Right atrium auricular region (tissue), 2 donors: ENCODE measurements around the gene ELP1. TPM values are rescaled to one million over a fixed set of nuclear protein-coding genes. Genes with fewer than 3 reads are reported as not detected.

ENCODE experiments used
- DNase-seq: peaks from one replicate; pipeline ENCODE4 v3.0.0-alpha.2; 2019; ENCODE audit warnings: low spot score
- H3K27ac ChIP-seq, 2 donors: fragments of 200-600 bp; sonication (generic); 1 replicate in 1 of 2; 2 replicates in 1 of 2; pipeline ENCODE4 v1.5.1; 2016 to 2019
- H3K27me3 ChIP-seq, 2 donors: fragments of 200-600 bp; sonication (generic); one replicate each; pipeline versions ENCODE4 v1.5.1 to v1.6.0; 2017 to 2019
- H3K36me3 ChIP-seq: fragments of 200-600 bp; sonication (generic); one replicate; pipeline ENCODE4 v1.5.1; 2016
- H3K4me1 ChIP-seq, 2 donors: fragments of 200-600 bp; sonication (generic); one replicate each; pipeline versions ENCODE4 v1.5.1 to v1.6.0; 2017 to 2019
- H3K4me3 ChIP-seq, 2 donors: fragments of 200-600 bp; sonication (generic); 1 replicate in 1 of 2; 2 replicates in 1 of 2; pipeline ENCODE4 v1.5.1; 2017 to 2019; ENCODE audit warnings: mild to moderate bottlenecking in 1 of 2, moderate library complexity in 1 of 2
- H3K9me3 ChIP-seq, 2 donors: fragments of 200-600 bp; sonication (generic); one replicate each; pipeline ENCODE4 v1.5.1; 2019
- total RNA-seq, 2 donors: library from RNA; depleted of rRNA; stranded (reverse); fragments of >200 nt; gene quantifications; one replicate each; pipeline ENCODE4 v1.1.0, GENCODE V29; 2016
- TF ChIP-seq, protein P1 (sequence below), 2 donors: fragments of 200-600 bp; sonication (generic); IDR thresholded peaks; one replicate each; pipeline ENCODE4 v1.5.1; 2019; ENCODE audit warnings: antibody characterized with exemption in 2 of 2

ELP1 gene
- total RNA-seq, 2 donors from 2014 or later, result 14.7 to 22.1 TPM

DNA sequence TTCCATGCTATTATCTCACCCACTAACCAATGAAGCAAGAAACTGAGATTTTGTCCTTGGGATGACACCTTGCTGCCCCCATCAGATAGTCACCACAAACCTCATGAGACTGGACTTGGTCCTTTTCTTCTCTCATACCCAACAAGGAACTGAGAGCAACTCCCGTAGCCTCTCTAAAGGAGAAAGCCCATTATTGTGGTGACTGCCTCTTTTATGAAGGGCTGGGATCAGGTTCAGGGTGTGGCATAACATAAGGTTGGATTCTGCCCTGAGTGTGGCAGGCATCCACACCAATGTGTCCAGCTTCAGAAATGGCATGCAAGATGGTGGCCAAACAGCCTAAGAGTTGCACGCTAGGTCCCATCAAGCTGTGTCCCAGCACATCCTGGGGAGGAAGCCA lies 73.2 kb downstream of the ELP1 start:
- no peak for DNase-seq
- Histone ChIP-seq H3K4me1 (peaks cover 0 to 1% of the 10 kb centered on the region in 2 donors), H3K4me3 (no peak overlapping the region), H3K36me3 (no peaks in the 10 kb centered on the region), H3K9me3 (no peaks in the 10 kb centered on the region), H3K27me3 (no peaks in the 10 kb centered on the region), H3K27ac (no peak overlapping the region)
- TF ChIP-seq, protein P1, sequence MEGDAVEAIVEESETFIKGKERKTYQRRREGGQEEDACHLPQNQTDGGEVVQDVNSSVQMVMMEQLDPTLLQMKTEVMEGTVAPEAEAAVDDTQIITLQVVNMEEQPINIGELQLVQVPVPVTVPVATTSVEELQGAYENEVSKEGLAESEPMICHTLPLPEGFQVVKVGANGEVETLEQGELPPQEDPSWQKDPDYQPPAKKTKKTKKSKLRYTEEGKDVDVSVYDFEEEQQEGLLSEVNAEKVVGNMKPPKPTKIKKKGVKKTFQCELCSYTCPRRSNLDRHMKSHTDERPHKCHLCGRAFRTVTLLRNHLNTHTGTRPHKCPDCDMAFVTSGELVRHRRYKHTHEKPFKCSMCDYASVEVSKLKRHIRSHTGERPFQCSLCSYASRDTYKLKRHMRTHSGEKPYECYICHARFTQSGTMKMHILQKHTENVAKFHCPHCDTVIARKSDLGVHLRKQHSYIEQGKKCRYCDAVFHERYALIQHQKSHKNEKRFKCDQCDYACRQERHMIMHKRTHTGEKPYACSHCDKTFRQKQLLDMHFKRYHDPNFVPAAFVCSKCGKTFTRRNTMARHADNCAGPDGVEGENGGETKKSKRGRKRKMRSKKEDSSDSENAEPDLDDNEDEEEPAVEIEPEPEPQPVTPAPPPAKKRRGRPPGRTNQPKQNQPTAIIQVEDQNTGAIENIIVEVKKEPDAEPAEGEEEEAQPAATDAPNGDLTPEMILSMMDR (IDR thresholded peaks at IDR 0.05), result no peak

DNA sequence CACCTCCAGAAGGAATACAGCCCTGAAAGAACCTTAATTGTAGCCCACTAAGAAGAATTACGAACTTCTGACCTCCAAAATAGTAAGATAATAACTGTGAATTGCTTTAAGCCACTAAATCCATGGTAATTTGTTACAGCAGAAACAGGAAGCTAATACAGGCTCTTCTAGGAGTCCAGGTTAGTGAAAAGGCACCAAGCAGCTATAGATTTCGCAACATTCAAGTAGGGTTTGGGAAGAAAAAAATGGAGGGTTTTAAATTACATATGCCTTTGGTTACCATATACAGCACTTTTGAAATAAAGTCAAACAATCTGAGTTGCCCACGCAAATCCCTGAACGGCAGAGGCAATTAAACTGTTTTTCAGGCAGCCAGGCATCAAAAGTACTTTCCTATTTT lies 73.6 kb downstream of the ELP1 start:
- H3K36me3 ChIP-seq, result no peaks in the 10 kb centered on the region
- no peaks in the 10 kb centered on the region for H3K4me1 ChIP-seq
- no peak overlapping the region for H3K4me3 ChIP-seq
- no peaks in the 10 kb centered on the region for H3K9me3 ChIP-seq
- H3K27ac ChIP-seq, result no peak overlapping the region
- H3K27me3 ChIP-seq, result no peaks in the 10 kb centered on the region
- TF ChIP-seq, protein P1 (IDR thresholded peaks at IDR 0.05), result no peak
- DNase-seq, result no peak

DNA sequence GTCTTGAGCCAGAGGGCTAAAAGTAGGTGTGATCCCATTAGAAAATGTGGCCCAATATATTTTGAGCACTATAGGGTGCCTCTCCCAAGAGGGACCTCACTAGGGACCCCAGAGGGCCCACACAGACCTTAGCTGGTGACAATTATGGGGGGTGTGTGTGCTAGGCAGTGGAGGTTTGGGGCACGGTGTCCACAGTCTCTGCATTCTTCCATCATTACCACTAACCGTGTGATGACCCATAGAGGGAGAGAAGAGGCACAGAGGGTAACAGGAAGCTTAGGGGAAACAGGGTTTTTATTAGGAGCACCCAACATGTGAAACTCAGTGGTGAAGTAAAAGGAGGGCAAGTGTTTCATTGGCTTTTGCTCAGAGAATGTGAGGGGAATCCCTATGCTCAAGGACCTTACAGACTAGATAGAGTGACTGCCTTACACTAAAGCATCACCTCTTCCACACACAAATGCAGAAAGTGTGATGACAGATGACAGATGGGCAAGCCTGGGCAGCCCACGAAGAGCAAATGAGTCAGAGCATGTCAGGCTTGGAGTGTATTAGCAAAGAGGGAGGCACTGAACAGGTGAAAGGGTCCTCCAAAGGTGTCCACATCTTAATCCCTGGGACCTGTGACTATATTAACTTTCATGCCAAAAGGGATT lies 74.3 kb downstream of the ELP1 start:
- H3K36me3 ChIP-seq, result no peaks in the 10 kb centered on the region
- H3K4me3 ChIP-seq, result no peak overlapping the region
- H3K27ac ChIP-seq, result no peak overlapping the region
- H3K9me3 ChIP-seq, result no peaks in the 10 kb centered on the region
- H3K4me1 ChIP-seq, result no peaks in the 10 kb centered on the region
- no peak for DNase-seq
- TF ChIP-seq, protein P1 (IDR thresholded peaks at IDR 0.05), result no peak
- H3K27me3 ChIP-seq, result no peaks in the 10 kb centered on the region

DNA sequence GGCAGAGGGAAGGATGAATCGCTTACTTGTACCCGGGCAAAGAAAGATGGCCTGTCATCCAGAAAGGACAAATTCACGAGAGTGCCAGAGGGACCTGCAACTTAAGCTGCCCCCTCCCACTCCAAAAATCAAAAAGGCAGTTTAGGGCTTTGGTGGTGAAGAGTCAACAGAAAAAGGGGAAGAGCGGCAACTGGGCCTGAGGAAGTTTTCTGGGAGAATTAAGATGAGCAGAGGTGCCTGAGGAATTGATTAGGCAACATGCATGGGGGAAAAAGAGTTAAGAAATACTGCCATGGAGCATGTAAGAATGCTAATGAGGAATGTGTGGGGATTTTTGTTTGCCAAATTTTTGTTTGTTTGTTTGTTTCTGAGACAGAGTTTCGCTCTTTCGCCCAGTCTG lies 76.4 kb downstream of the ELP1 start:
- H3K36me3 ChIP-seq, result no peaks in the 10 kb centered on the region
- TF ChIP-seq, protein P1 (IDR thresholded peaks at IDR 0.05), result no peak

DNA sequence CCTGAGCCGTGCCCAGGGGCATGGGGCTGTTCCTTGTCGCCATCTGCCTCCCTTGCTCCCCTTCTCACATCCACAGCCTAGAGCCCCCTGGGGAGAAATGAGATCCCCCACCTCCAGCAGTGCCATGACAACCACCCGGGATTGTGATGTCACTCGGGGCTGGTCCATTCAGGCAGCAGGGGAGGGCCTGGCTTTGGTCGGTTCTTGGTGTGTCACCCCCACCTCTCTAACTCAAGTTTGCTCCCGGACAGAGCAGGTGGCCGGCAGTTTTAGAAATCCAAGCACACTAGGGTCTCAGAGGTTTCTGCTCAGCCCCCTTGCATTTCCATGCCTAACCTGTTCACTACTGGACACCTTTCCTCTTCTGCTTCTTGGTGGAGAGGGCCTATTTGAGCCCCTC lies 78.0 kb downstream of the ELP1 start, which contains the start of gene ACTL7B:
TSS of gene ACTL7B (minus strand) at position 99 of the 400 bp plus-strand sequence. CDS start at position 43, 56 bp downstream.
- no peak within 1 kb of the TSS for H3K4me3 ChIP-seq
- H3K4me1 ChIP-seq, result no peaks in the 10 kb centered on the region
- H3K27ac ChIP-seq, result no peak within 1 kb of the TSS
- TF ChIP-seq, protein P1 (IDR thresholded peaks at IDR 0.05), result no peak
- H3K36me3 ChIP-seq, result no peaks in the 10 kb centered on the region
- DNase-seq, result no peak
- no peaks in the 10 kb centered on the region for H3K9me3 ChIP-seq
- no peaks in the 10 kb centered on the region for H3K27me3 ChIP-seq

More for the DNA sequence above, 76.4 kb downstream of the ELP1 start:
- no peaks in the 10 kb centered on the region for H3K9me3 ChIP-seq
- H3K27me3 ChIP-seq, result no peaks in the 10 kb centered on the region
- H3K4me3 ChIP-seq, result no peak overlapping the region
- no peak overlapping the region for H3K27ac ChIP-seq
- no peaks in the 10 kb centered on the region for H3K4me1 ChIP-seq
- DNase-seq, result no peak

DNA sequence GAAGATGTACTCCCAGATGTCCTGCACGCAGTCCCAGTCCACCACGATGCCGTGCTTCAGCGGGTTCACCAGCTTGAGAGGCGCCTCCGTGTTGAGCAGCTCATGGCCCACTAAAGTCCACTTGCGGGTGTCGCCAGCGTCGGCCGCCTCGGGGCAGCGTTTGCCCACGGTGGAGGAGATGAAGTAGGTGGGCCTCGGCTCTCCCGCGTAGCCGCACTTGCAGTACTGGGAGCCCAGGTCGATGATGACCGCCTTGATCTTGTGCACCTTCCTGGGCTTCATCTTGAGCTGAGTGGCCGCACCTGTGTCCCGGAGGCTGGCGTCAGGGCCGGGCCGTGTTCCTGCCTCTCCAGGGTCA lies 78.4 kb downstream of the ELP1 start:
- no peak for DNase-seq

More for the DNA sequence above, 78.4 kb downstream of the ELP1 start:
- H3K27me3 ChIP-seq, result no peaks in the 10 kb centered on the region
- no peaks in the 10 kb centered on the region for H3K4me1 ChIP-seq
- no peak overlapping the region for H3K4me3 ChIP-seq
- TF ChIP-seq, protein P1 (IDR thresholded peaks at IDR 0.05), result no peak
- H3K27ac ChIP-seq, result no peak overlapping the region
- H3K36me3 ChIP-seq, result no peaks in the 10 kb centered on the region
- H3K9me3 ChIP-seq, result no peaks in the 10 kb centered on the region
